DOHH2 (cell line): Measurements from ENCODE around the gene TMEFF2.

Experiments used
- H3F3A ChIP-seq: fragments of 200-600 bp; sonication (generic), shearing (Covaris generic); 2 replicates; pipeline ENCODE4 v1.6.0; 2016; ENCODE audit warnings: antibody characterized with exemption, mild to moderate bottlenecking; ENCODE audit not compliant: control insufficient read depth, insufficient read depth
- H3K27ac ChIP-seq: fragments of 200-600 bp; sonication (generic); 2 replicates; pipeline ENCODE4 v1.5.1; 2014; ENCODE audit warnings: low read depth, mild to moderate bottlenecking, low read length, moderate library complexity
- H3K27me3 ChIP-seq: fragments of 200-600 bp; sonication (generic); 2 replicates; pipeline ENCODE4 v1.6.1; 2014; ENCODE audit warnings: mild to moderate bottlenecking, low read length, mixed read lengths; ENCODE audit not compliant: control insufficient read depth
- H3K36me3 ChIP-seq: fragments of 200-600 bp; sonication (generic); 2 replicates; pipeline ENCODE4 v1.6.1; 2014; ENCODE audit warnings: mild to moderate bottlenecking, low read length, moderate library complexity, mixed read lengths; ENCODE audit not compliant: control insufficient read depth
- H3K4me1 ChIP-seq: fragments of 200-600 bp; sonication (generic); 2 replicates; pipeline ENCODE4 v1.6.1; 2014; ENCODE audit warnings: mild to moderate bottlenecking, low read length, mixed read lengths; ENCODE audit not compliant: control insufficient read depth
- H3K4me2 ChIP-seq: fragments of 200-600 bp; sonication (generic); 2 replicates; pipeline ENCODE4 v1.6.0; 2014; ENCODE audit warnings: mild to moderate bottlenecking, low read length, moderate library complexity
- H3K4me3 ChIP-seq: fragments of 200-600 bp; sonication (generic); 2 replicates; pipeline ENCODE4 v1.5.1; 2014; ENCODE audit warnings: mild to moderate bottlenecking, low read length, mixed read lengths
- H3K79me2 ChIP-seq: fragments of 200-600 bp; sonication (generic); 2 replicates; pipeline ENCODE4 v1.6.1; 2014; ENCODE audit warnings: mild to moderate bottlenecking, low read length, mixed read lengths; ENCODE audit not compliant: control insufficient read depth
- H3K9me2 ChIP-seq: fragments of 200-600 bp; sonication (generic); replicated peaks from 2 replicates; pipeline ENCODE4 v1.6.1; 2014; ENCODE audit warnings: mild to moderate bottlenecking, low read length, mixed read lengths; ENCODE audit not compliant: control insufficient read depth
- H3K9me3 ChIP-seq: fragments of 200-600 bp; sonication (generic); 2 replicates; pipeline ENCODE4 v1.6.1; 2014; ENCODE audit warnings: antibody characterized with exemption, low read length, mixed read lengths; ENCODE audit not compliant: control insufficient read depth, insufficient read depth
- H4K20me1 ChIP-seq: fragments of 200-600 bp; sonication (generic); 2 replicates; pipeline ENCODE4 v1.6.0; 2014; ENCODE audit warnings: low read depth, mild to moderate bottlenecking, antibody characterized with exemption, low read length, moderate library complexity; ENCODE audit not compliant: control insufficient read depth, insufficient read depth
- CTCF ChIP-seq: fragments of 200-600 bp; sonication (generic); IDR thresholded peaks from one replicate; pipeline ENCODE4 v1.5.1; 2014; ENCODE audit warnings: antibody characterized with exemption, mild to moderate bottlenecking, low read depth, low read length; ENCODE audit not compliant: poor library complexity, severe bottlenecking
- EZH2phosphoT487 ChIP-seq: fragments of 200-600 bp; sonication (generic); IDR thresholded peaks from 2 replicates; pipeline ENCODE4 v1.6.1; 2017; ENCODE audit warnings: borderline replicate concordance, mild to moderate bottlenecking, antibody characterized with exemption, low read length, moderate library complexity, mixed read lengths

TMEFF2 gene

DNA sequence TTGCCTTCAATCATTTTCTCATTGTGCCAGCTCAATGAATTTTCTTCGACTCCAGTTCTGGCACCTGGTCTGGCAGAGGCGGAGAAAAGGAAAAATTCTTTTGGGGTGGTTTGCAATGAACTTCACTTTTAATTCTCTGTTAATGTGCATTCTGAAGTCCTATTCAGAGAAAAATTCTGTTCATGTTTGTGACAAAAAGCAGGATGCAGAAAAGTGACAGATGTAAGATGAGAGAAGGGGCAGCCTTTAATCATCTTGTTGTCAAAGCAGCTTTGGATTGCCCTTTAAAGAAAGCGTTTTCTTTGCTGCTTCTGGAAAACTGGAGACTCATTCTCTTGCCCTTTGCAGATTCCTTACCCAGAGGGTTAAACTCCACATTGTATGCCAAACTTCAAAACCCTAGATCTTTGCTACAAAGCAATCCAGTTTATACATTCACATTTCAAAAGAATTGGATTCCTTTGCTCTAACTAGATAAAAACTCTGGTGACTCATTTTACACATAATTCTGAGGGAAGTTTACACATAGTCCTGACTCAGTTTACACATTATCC is 253.3 kb downstream of the TMEFF2 start:
- Histone ChIP-seq H3K4me2 (no peak overlapping the region), H4K20me1 (no peaks in the 10 kb centered on the region), H3K27me3 (no peaks in the 10 kb centered on the region), H3K27ac (no peak overlapping the region), H3K4me1 (no peaks in the 10 kb centered on the region), H3K36me3 (no peaks in the 10 kb centered on the region), H3F3A (no peaks in the 10 kb centered on the region), H3K9me2 (no peaks in the 10 kb centered on the region), H3K79me2 (no peaks in the 10 kb centered on the region), H3K9me3 (no peaks in the 10 kb centered on the region), H3K4me3 (no peak overlapping the region)
- no peak for TF ChIP-seq CTCF
- no peak for TF ChIP-seq EZH2phosphoT487

DNA sequence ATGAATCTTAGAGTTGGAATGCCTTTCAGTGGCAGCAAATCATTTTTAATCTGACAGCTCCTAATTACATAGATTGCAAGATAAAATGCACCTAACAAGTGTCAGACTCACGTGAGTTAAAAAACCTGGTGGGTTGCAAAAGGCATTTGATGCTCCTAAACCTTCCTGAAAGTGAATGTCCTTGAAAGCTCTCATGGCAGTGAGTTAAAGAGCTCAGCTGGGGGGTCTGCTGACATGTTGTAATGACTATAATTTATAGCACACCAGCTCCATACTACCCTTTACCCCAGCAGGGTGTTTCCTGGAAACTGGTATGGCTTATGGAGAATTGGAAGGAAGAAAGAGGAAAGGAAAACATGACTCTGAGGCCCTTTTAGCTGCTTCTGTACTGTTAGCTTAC is 256.0 kb downstream of the TMEFF2 start:
- TF ChIP-seq CTCF, result no peak
- TF ChIP-seq EZH2phosphoT487, result no peak
- Histone ChIP-seq H3K36me3 (no peaks in the 10 kb centered on the region), H3K4me2 (no peak overlapping the region), H3K9me2 (no peaks in the 10 kb centered on the region), H3K4me1 (no peaks in the 10 kb centered on the region), H3K79me2 (no peaks in the 10 kb centered on the region), H3K9me3 (no peaks in the 10 kb centered on the region), H3F3A (no peaks in the 10 kb centered on the region), H3K4me3 (no peak overlapping the region), H4K20me1 (no peaks in the 10 kb centered on the region), H3K27me3 (no peaks in the 10 kb centered on the region), H3K27ac (no peak overlapping the region)

DNA sequence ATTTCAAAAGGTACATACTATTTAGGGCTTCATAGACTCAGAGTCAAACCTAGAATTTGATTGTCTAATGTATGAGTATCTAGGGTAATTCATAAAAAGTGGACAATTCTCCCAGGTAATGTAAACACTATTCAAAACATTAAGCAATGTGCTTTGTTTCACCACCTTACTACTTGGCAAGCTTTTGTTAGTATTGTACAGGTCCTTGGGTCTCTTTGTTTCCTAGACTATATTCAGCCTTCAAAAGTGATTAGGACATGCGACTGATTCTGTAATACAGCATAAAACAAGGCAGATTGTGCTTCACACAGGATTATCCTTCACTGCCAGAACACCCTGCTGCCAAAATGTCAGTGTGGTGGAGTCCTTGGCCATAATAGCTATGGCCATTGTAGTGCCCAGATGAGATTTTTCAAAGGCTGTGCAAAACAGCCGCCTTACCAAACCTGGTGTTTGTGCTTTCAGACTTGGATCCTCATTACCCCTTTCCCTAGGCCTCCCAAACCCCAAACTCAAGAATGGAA is 257.8 kb downstream of the TMEFF2 start:
- TF ChIP-seq CTCF (no peak), EZH2phosphoT487 (no peak)
- H3K9me2 ChIP-seq, result no peaks in the 10 kb centered on the region
- no peaks in the 10 kb centered on the region for H3K4me1 ChIP-seq

More for the DNA sequence above, 257.8 kb downstream of the TMEFF2 start:
- Histone ChIP-seq H3K4me2 (no peak overlapping the region), H3K9me3 (no peaks in the 10 kb centered on the region), H4K20me1 (no peaks in the 10 kb centered on the region), H3F3A (no peaks in the 10 kb centered on the region), H3K4me3 (no peak overlapping the region), H3K79me2 (no peaks in the 10 kb centered on the region), H3K36me3 (no peaks in the 10 kb centered on the region), H3K27me3 (no peaks in the 10 kb centered on the region), H3K27ac (no peak overlapping the region)
